OCI-LY7 (cell line): Measurements from ENCODE around the gene CTSL. TPM values are rescaled to one million over a fixed set of nuclear protein-coding genes. Genes with fewer than 3 reads are reported as not detected.

Source experiments
- BruUV-seq: library from RNA; stranded (reverse); fragments of 400-500 nt; replicated peaks from 2 replicates; lab custom pipeline; 2021; lab: Mats Ljungman, UMichigan
- CTCF ChIA-PET: fragments of 300-600 bp; sonication (Branson Sonifier 250); formaldehyde crosslinking; loops from one replicate; lab custom pipeline; 2022; ENCODE audit warnings: antibody characterized with exemption; ENCODE audit not compliant: unreplicated experiment; lab: Charles Lee
- POLR2A ChIA-PET: fragments of 300-600 bp; sonication (Branson Sonifier 250); formaldehyde crosslinking; loops from one replicate; lab custom pipeline; 2022; ENCODE audit warnings: antibody characterized with exemption; lab: Charles Lee
- DNase-seq: peaks from one replicate; pipeline ENCODE4 v3.0.0-alpha.2; 2015; ENCODE audit warnings: low spot score
- H2AFZ ChIP-seq: fragments of 200-600 bp; sonication (generic), shearing (Covaris generic); 2 replicates; pipeline ENCODE4 v1.6.1; 2014; ENCODE audit warnings: mild to moderate bottlenecking, antibody characterized with exemption, low read length, moderate library complexity
- H3K27ac ChIP-seq: fragments of 200-600 bp; sonication (generic); 2 replicates; pipeline ENCODE4 v1.5.1; 2014; ENCODE audit warnings: mixed run types, low read depth, mild to moderate bottlenecking, moderate library complexity, low read length, inconsistent platforms; ENCODE audit not compliant: poor library complexity, severe bottlenecking
- H3K36me3 ChIP-seq: fragments of 200-600 bp; sonication (generic); 2 replicates; pipeline ENCODE4 v1.6.1; 2014; ENCODE audit warnings: mild to moderate bottlenecking, antibody characterized with exemption, low read length, moderate library complexity, mixed read lengths; ENCODE audit not compliant: insufficient read depth
- H3K4me1 ChIP-seq: fragments of 200-600 bp; sonication (generic); 2 replicates; pipeline ENCODE4 v1.5.1; 2014; ENCODE audit warnings: mild to moderate bottlenecking, low read length; ENCODE audit not compliant: insufficient read depth, poor library complexity, severe bottlenecking
- H3K4me2 ChIP-seq: fragments of 200-600 bp; sonication (generic); 2 replicates; pipeline ENCODE4 v1.6.1; 2014; ENCODE audit warnings: mild to moderate bottlenecking, low read length
- H3K4me3 ChIP-seq: fragments of 200-600 bp; sonication (generic); 2 replicates; pipeline ENCODE4 v1.5.1; 2014; ENCODE audit warnings: mild to moderate bottlenecking, low read depth, low read length; ENCODE audit not compliant: poor library complexity, severe bottlenecking
- H3K79me2 ChIP-seq: fragments of 200-600 bp; sonication (generic); 2 replicates; pipeline ENCODE4 v1.6.1; 2016; ENCODE audit warnings: low read depth, mild to moderate bottlenecking, low read length, moderate library complexity, mixed read lengths; ENCODE audit not compliant: insufficient read depth
- H3K9me2 ChIP-seq: fragments of 200-600 bp; sonication (generic); 2 replicates; pipeline ENCODE4 v1.6.1; 2016; ENCODE audit warnings: mild to moderate bottlenecking, low read length, mixed read lengths; ENCODE audit not compliant: insufficient read depth
- H3K9me3 ChIP-seq: fragments of 200-600 bp; sonication (generic); 2 replicates; pipeline ENCODE4 v1.6.1; 2014; ENCODE audit warnings: mild to moderate bottlenecking, mixed run types, low read length, mixed read lengths
- H4K20me1 ChIP-seq: fragments of 200-600 bp; sonication (generic); 2 replicates; pipeline ENCODE4 v1.6.1; 2014; ENCODE audit warnings: mild to moderate bottlenecking, antibody characterized with exemption, low read length, moderate library complexity, mixed read lengths; ENCODE audit not compliant: insufficient read depth
- CTCF ChIP-seq: fragments of 200-600 bp; sonication (generic); conservative IDR thresholded peaks from 2 replicates; pipeline ENCODE4 v1.5.1; 2014; ENCODE audit warnings: mild to moderate bottlenecking, antibody characterized with exemption, low read length, moderate library complexity, mixed read lengths
- EZH2phosphoT487 ChIP-seq: fragments of 200-600 bp; sonication (generic); IDR thresholded peaks from 2 replicates; pipeline ENCODE4 v1.6.1; 2018; ENCODE audit warnings: low read depth, borderline replicate concordance, mild to moderate bottlenecking, mixed run types, antibody characterized with exemption, low read length, moderate library complexity, mixed read lengths
- intact Hi-C: fragments of 100-400 bp; cut with micrococcal nuclease; formaldehyde crosslinking; loops from one replicate; pipeline ENCODE4 v1.10.0; 2022; ENCODE audit not compliant: unreplicated experiment
- total RNA-seq, 2 experiments: library from RNA; depleted of rRNA in 1 of 2; stranded (reverse); fragments of >200 nt in 1 of 2; shearing (Covaris generic) in 1 of 2; gene quantifications; 2 replicates each; pipeline ENCODE4 v1.2.3, GENCODE V29; 2014 to 2022

CTSL gene
- total RNA-seq, 2 experiments from 2014 or later: not detected

- H3K27ac ChIP-seq: no peak overlapping the region
- H4K20me1 ChIP-seq: no peaks in the 10 kb centered on the region
- intact Hi-C loops: no loop called here
Observed at GRCh38 chr9:87694236-87694755, 31.6 kb upstream of the CTSL start.

GRCh38 chr9:87695523-87695922 lies 30.4 kb upstream of the CTSL start:
- no TSS peak for BruUV-seq
- no peaks in the 10 kb centered on the region for H4K20me1 ChIP-seq
- H2AFZ ChIP-seq: no peak overlapping the region
- no peaks in the 10 kb centered on the region for H3K36me3 ChIP-seq
- H3K79me2 ChIP-seq: no peaks in the 10 kb centered on the region
- TF ChIP-seq EZH2phosphoT487 (no peak), CTCF (no peak)
- H3K9me2 ChIP-seq: no peaks in the 10 kb centered on the region
- no peak overlapping the region for H3K27ac ChIP-seq
- no peaks in the 10 kb centered on the region for H3K9me3 ChIP-seq
- DNase-seq: no peak
- ChIA-PET CTCF (no interaction called here), POLR2A (no interaction called here)
- no peak overlapping the region for H3K4me3 ChIP-seq
- intact Hi-C loops: no loop called here
- H3K4me1 ChIP-seq: no peaks in the 10 kb centered on the region
- H3K4me2 ChIP-seq: no peak overlapping the region

More at GRCh38 chr9:87694236-87694755, 31.6 kb upstream of the CTSL start:
- BruUV-seq: no TSS peak
- no peaks in the 10 kb centered on the region for H3K9me3 ChIP-seq
- TF ChIP-seq EZH2phosphoT487 (no peak), CTCF (no peak)
- H2AFZ ChIP-seq: no peak overlapping the region
- H3K4me1 ChIP-seq: no peaks in the 10 kb centered on the region
- ChIA-PET CTCF (no interaction called here), POLR2A (no interaction called here)
- DNase-seq: no peak
- H3K9me2 ChIP-seq: no peaks in the 10 kb centered on the region
- H3K79me2 ChIP-seq: no peaks in the 10 kb centered on the region
- no peak overlapping the region for H3K4me2 ChIP-seq
- no peak overlapping the region for H3K4me3 ChIP-seq
- no peaks in the 10 kb centered on the region for H3K36me3 ChIP-seq

GRCh38 chr9:87696641-87697040 lies 29.3 kb upstream of the CTSL start:
- Histone ChIP-seq H3K4me3 (no peak overlapping the region), H3K9me2 (no peaks in the 10 kb centered on the region), H3K79me2 (no peaks in the 10 kb centered on the region), H4K20me1 (no peaks in the 10 kb centered on the region), H3K4me1 (no peaks in the 10 kb centered on the region), H3K36me3 (no peaks in the 10 kb centered on the region), H3K27ac (no peak overlapping the region), H3K4me2 (no peak overlapping the region), H3K9me3 (no peaks in the 10 kb centered on the region), H2AFZ (no peak overlapping the region)
- TF ChIP-seq CTCF: no peak
- DNase-seq: no peak
- POLR2A ChIA-PET: no interaction called here
- intact Hi-C loops: no loop called here
- CTCF ChIA-PET: no interaction called here
- no TSS peak for BruUV-seq
